Measurements from ENCODE around the gene BEND6. TPM values are rescaled to one million over a fixed set of nuclear protein-coding genes. Genes with fewer than 3 reads are reported as not detected.
A peak's percentile ranks its signal among the peaks of the same experiment; 100 is the strongest.

Gene BEND6
- total and polyA plus RNA-seq, 2 donors (not counting 1 experiment from before 2014, with no cell fraction given): 9.7 to 12.6 TPM

GRCh38 chr6:56930846-56931245 is 24.1 kb upstream of the BEND6 start:
- H4K20me1 ChIP-seq (ENCODE audit: control insufficient read depth, extremely low read depth, insufficient read depth, low read length): no peaks in the 10 kb centered on the region
- H2AFZ ChIP-seq (ENCODE audit: low read length): no peak overlapping the region
- H3K27me3 ChIP-seq (ENCODE audit: control insufficient read depth, insufficient read depth, low read length): no peaks in the 10 kb centered on the region
- no peak for DNase-seq (ENCODE audit: low read depth in 2 of 2)
- H3K36me3 ChIP-seq (ENCODE audit: control insufficient read depth, insufficient read depth, low read length): no peaks in the 10 kb centered on the region
- peaks cover 8% of the 10 kb centered on the region for H3K79me2 ChIP-seq (ENCODE audit: control insufficient read depth, insufficient read depth, low read length)
- no peak overlapping the region for H3K27ac ChIP-seq (ENCODE audit: insufficient read depth, low read length)
- no peak overlapping the region for H3K9ac ChIP-seq (ENCODE audit: insufficient read depth, low read length)
- H3K4me2 ChIP-seq (ENCODE audit: extremely low read depth, insufficient read depth, low read length): no peak overlapping the region
- H3K4me3 ChIP-seq (replicated peaks in 1 of 4; ENCODE audit: control extremely low read depth in 1 of 4, insufficient read depth in 1 of 4, low read depth in 3 of 4, low read length in 4 of 4): no peak overlapping the region
- no peaks in the 10 kb centered on the region for H3K9me3 ChIP-seq (ENCODE audit: control insufficient read depth, insufficient read depth, low read depth, low read length)
- TF ChIP-seq CTCF (conservative IDR thresholded peaks at IDR 0.05 in 1 of 2, IDR thresholded peaks at IDR 0.05 in 1 of 2; ENCODE audit: low read depth in 1 of 2, low read length in 2 of 2) (no peak), EZH2 (IDR thresholded peaks at IDR 0.05; ENCODE audit: low read length, missing control alignments) (no peak)
- H3K4me1 ChIP-seq (ENCODE audit: control insufficient read depth, extremely low read depth, insufficient read depth, low read length): peaks cover 6% of the 10 kb centered on the region

- Histone ChIP-seq H3K36me3 (ENCODE audit: control insufficient read depth, insufficient read depth, low read length) (no peaks in the 10 kb centered on the region), H3K79me2 (ENCODE audit: control insufficient read depth, insufficient read depth, low read length) (peaks cover 12% of the 10 kb centered on the region), H3K27ac (ENCODE audit: insufficient read depth, low read length) (no peak overlapping the region), H3K4me3 (replicated peaks in 1 of 4; ENCODE audit: control extremely low read depth in 1 of 4, insufficient read depth in 1 of 4, low read depth in 3 of 4, low read length in 4 of 4) (no peak overlapping the region), H2AFZ (ENCODE audit: low read length) (no peak overlapping the region), H4K20me1 (ENCODE audit: control insufficient read depth, extremely low read depth, insufficient read depth, low read length) (no peaks in the 10 kb centered on the region), H3K27me3 (ENCODE audit: control insufficient read depth, insufficient read depth, low read length) (no peaks in the 10 kb centered on the region), H3K9me3 (ENCODE audit: control insufficient read depth, insufficient read depth, low read depth, low read length) (no peaks in the 10 kb centered on the region), H3K4me2 (ENCODE audit: extremely low read depth, insufficient read depth, low read length) (no peak overlapping the region), H3K9ac (ENCODE audit: insufficient read depth, low read length) (no peak overlapping the region), H3K4me1 (ENCODE audit: control insufficient read depth, extremely low read depth, insufficient read depth, low read length) (peaks cover 2% of the 10 kb centered on the region)
- TF ChIP-seq CTCF (conservative IDR thresholded peaks at IDR 0.05 in 1 of 2, IDR thresholded peaks at IDR 0.05 in 1 of 2; ENCODE audit: low read depth in 1 of 2, low read length in 2 of 2) (no peak), EZH2 (IDR thresholded peaks at IDR 0.05; ENCODE audit: low read length, missing control alignments) (no peak)
- no peak for DNase-seq (ENCODE audit: low read depth in 2 of 2)
These were observed 21.9 kb upstream of the BEND6 start for GRCh38 chr6:56932910-56933477.

GRCh38 chr6:56933650-56934049 is 21.3 kb upstream of the BEND6 start:
- H3K9ac ChIP-seq (ENCODE audit: insufficient read depth, low read length): no peak overlapping the region
- H3K4me1 ChIP-seq (ENCODE audit: control insufficient read depth, extremely low read depth, insufficient read depth, low read length): no peaks in the 10 kb centered on the region
- H3K9me3 ChIP-seq (ENCODE audit: control insufficient read depth, insufficient read depth, low read depth, low read length): no peaks in the 10 kb centered on the region
- H3K4me2 ChIP-seq (ENCODE audit: extremely low read depth, insufficient read depth, low read length): no peak overlapping the region
- no peak overlapping the region for H2AFZ ChIP-seq (ENCODE audit: low read length)
- peaks cover 10% of the 10 kb centered on the region for H3K79me2 ChIP-seq (ENCODE audit: control insufficient read depth, insufficient read depth, low read length)
- H4K20me1 ChIP-seq (ENCODE audit: control insufficient read depth, extremely low read depth, insufficient read depth, low read length): no peaks in the 10 kb centered on the region
- no peak overlapping the region for H3K27ac ChIP-seq (ENCODE audit: insufficient read depth, low read length)
- TF ChIP-seq EZH2 (IDR thresholded peaks at IDR 0.05; ENCODE audit: low read length, missing control alignments) (no peak), CTCF (conservative IDR thresholded peaks at IDR 0.05 in 1 of 2, IDR thresholded peaks at IDR 0.05 in 1 of 2; ENCODE audit: low read depth in 1 of 2, low read length in 2 of 2) (no peak)
- H3K4me3 ChIP-seq (replicated peaks in 1 of 4; ENCODE audit: control extremely low read depth in 1 of 4, insufficient read depth in 1 of 4, low read depth in 3 of 4, low read length in 4 of 4): no peak overlapping the region
- no peaks in the 10 kb centered on the region for H3K27me3 ChIP-seq (ENCODE audit: control insufficient read depth, insufficient read depth, low read length)
- H3K36me3 ChIP-seq (ENCODE audit: control insufficient read depth, insufficient read depth, low read length): no peaks in the 10 kb centered on the region
- DNase-seq (ENCODE audit: low read depth in 2 of 2): peak; percentile 21 to 54
